GM23338 (cell line): ENCODE data around the gene SLC35A4. TPM values are rescaled to one million over a fixed set of nuclear protein-coding genes. Genes with fewer than 3 reads are reported as not detected.

Experiments used
- ATAC-seq: fragments of 200-7000 bp; cut with Tn5 transposase; 3 replicates; pipeline ENCODE4 v1.9.1; 2020
- DNase-seq: peaks from one replicate; pipeline ENCODE4 v3.0.0-alpha.2; 2015; ENCODE audit warnings: low spot score
- H2AFZ ChIP-seq: fragments of 200-600 bp; sonication (generic); 2 replicates; pipeline ENCODE4 v1.8.0; 2016; ENCODE audit warnings: antibody characterized with exemption, mild to moderate bottlenecking, moderate library complexity
- H3F3A ChIP-seq: fragments of 200-600 bp; sonication (generic); replicated peaks from 2 replicates; pipeline ENCODE4 v1.8.0; 2017; ENCODE audit warnings: antibody characterized with exemption, mixed run types, low read depth
- H3K27ac ChIP-seq: fragments of 200-600 bp; sonication (generic); 2 replicates; pipeline ENCODE4 v1.6.1; 2016; ENCODE audit warnings: low read depth
- H3K27me3 ChIP-seq: fragments of 200-600 bp; sonication (generic); 2 replicates; pipeline ENCODE4 v1.8.0; 2016; ENCODE audit warnings: mild to moderate bottlenecking, mixed run types, moderate library complexity; ENCODE audit not compliant: insufficient read depth
- H3K36me3 ChIP-seq: fragments of 200-600 bp; sonication (generic); 2 replicates; pipeline ENCODE4 v1.8.0; 2016; ENCODE audit warnings: mild to moderate bottlenecking; ENCODE audit not compliant: insufficient read depth
- H3K4me1 ChIP-seq: fragments of 200-600 bp; sonication (generic); 2 replicates; pipeline ENCODE4 v1.8.0; 2016; ENCODE audit warnings: mild to moderate bottlenecking, moderate library complexity; ENCODE audit not compliant: insufficient read depth
- H3K4me2 ChIP-seq: fragments of 200-600 bp; sonication (generic); 2 replicates; pipeline ENCODE4 v1.7.1; 2017; ENCODE audit warnings: mixed run types
- H3K4me3 ChIP-seq: fragments of 200-600 bp; sonication (generic); 2 replicates; pipeline ENCODE4 v1.6.1; 2016; ENCODE audit warnings: mixed run types
- H3K79me2 ChIP-seq: fragments of 200-600 bp; sonication (generic); replicated peaks from 2 replicates; pipeline ENCODE4 v1.8.0; 2017; ENCODE audit warnings: mild to moderate bottlenecking; ENCODE audit not compliant: insufficient read depth
- H3K9me2 ChIP-seq: fragments of 200-600 bp; sonication (generic); 2 replicates; pipeline ENCODE4 v1.8.0; 2017; ENCODE audit not compliant: insufficient read depth
- H4K20me1 ChIP-seq: fragments of 200-600 bp; sonication (generic); replicated peaks from 2 replicates; pipeline ENCODE4 v1.8.0; 2017; ENCODE audit warnings: mild to moderate bottlenecking; ENCODE audit not compliant: insufficient read depth
- H3K27ac Mint-ChIP-seq: 2 replicates; pipeline ENCODE4 v1.8.0; 2020; ENCODE audit warnings: inconsistent platforms, mild to moderate bottlenecking, moderate library complexity, mixed read lengths
- H3K27me3 Mint-ChIP-seq: 3 replicates; pipeline ENCODE4 v1.8.0; 2022; ENCODE audit warnings: low read depth, mild to moderate bottlenecking, moderate library complexity, mixed read lengths, inconsistent platforms; ENCODE audit not compliant: insufficient read depth, poor library complexity
- H3K36me3 Mint-ChIP-seq: 3 replicates; pipeline ENCODE4 v1.8.0; 2021; ENCODE audit warnings: low read depth, mild to moderate bottlenecking, inconsistent platforms, moderate library complexity, mixed read lengths
- H3K4me1 Mint-ChIP-seq: 3 replicates; pipeline ENCODE4 v1.8.0; 2020; ENCODE audit warnings: mild to moderate bottlenecking, inconsistent platforms, mixed read lengths
- H3K4me3 Mint-ChIP-seq: 3 replicates; pipeline ENCODE4 v1.8.0; 2021; ENCODE audit warnings: moderate library complexity, mild to moderate bottlenecking, inconsistent platforms, mixed read lengths
- H3K9me3 Mint-ChIP-seq: 3 replicates; pipeline ENCODE4 v1.8.0; 2020; ENCODE audit warnings: moderate library complexity, mild to moderate bottlenecking, inconsistent platforms, mixed read lengths
- CREB1 ChIP-seq: fragments of 250-450 bp; sonication (Bioruptor Pico); IDR thresholded peaks from 2 replicates; pipeline ENCODE4 v1.5.0; 2020; ENCODE audit warnings: low read depth, mild to moderate bottlenecking, moderate library complexity
- ETS1 ChIP-seq: IDR thresholded peaks from 2 replicates; pipeline ENCODE4 v1.6.1; 2016; ENCODE audit warnings: antibody characterized with exemption
- POLR2AphosphoS5 ChIP-seq: IDR thresholded peaks from 2 replicates; pipeline ENCODE4 v1.6.1; 2016; ENCODE audit warnings: antibody characterized with exemption, low read depth
- REST ChIP-seq: IDR thresholded peaks from one replicate; pipeline ENCODE4 v1.6.1; 2018; ENCODE audit warnings: antibody characterized with exemption; ENCODE audit not compliant: unreplicated experiment
- STAT1 ChIP-seq: IDR thresholded peaks from one replicate; pipeline ENCODE4 v1.6.1; 2016; ENCODE audit warnings: antibody characterized with exemption; ENCODE audit not compliant: unreplicated experiment
- ZNF462 ChIP-seq: fragments of 250-450 bp; sonication (Bioruptor Pico); IDR thresholded peaks from 2 replicates; pipeline ENCODE4 v1.5.0; 2020; ENCODE audit warnings: mild to moderate bottlenecking, moderate library complexity
- polyA plus RNA-seq: library from polyadenylated mRNA; unstranded; fragments of >200 nt; fragmentation: Nextera tagmentation; extraction: Ambion mirVana; gene quantifications from 2 replicates; pipeline ENCODE4 v1.2.1, GENCODE V29; 2016
- total RNA-seq: library from RNA; depleted of rRNA; stranded (reverse); fragments of >200 nt; shearing (Covaris generic); gene quantifications from 2 replicates; pipeline ENCODE4 v1.2.3, GENCODE V29; 2014

Gene SLC35A4
- total and polyA plus RNA-seq, 2 experiments from 2014 or later: 17.7 to 39.1 TPM

- DNase-seq: peak; percentile 95
- Histone ChIP-seq H3K4me3 (peak within 1 kb of the TSS; percentile 80), H3K27ac (peak within 1 kb of the TSS; percentile 93), H3K79me2 (peaks cover 46% of the 10 kb centered on the region), H2AFZ (peak within 1 kb of the TSS; percentile 53), H3K9me2 (no peaks in the 10 kb centered on the region; the same call in 1 of the 2 replicates), H4K20me1 (peaks cover under 1% of the 10 kb centered on the region; the same call in 1 of the 2 replicates), H3K4me2 (peak within 1 kb of the TSS; percentile 85), H3F3A (0 out of 2 replicates have a peak, but pooled peaks cover 2% of the 10 kb centered on the region), H3K27me3 (no peaks in the 10 kb centered on the region), H3K36me3 (0 out of 2 replicates have a peak, but pooled peaks cover under 1% of the 10 kb centered on the region), H3K4me1 (peaks cover 18% of the 10 kb centered on the region)
- Mint-ChIP-seq H3K36me3 (peaks cover 22% of the 10 kb centered on the region), H3K4me3 (peak within 1 kb of the TSS; percentile 80), H3K9me3 (no peaks in the 10 kb centered on the region; the same call in 2 of the 3 replicates), H3K4me1 (peaks cover 21% of the 10 kb centered on the region), H3K27ac (peak within 1 kb of the TSS; percentile 93), H3K27me3 (peaks cover 17% of the 10 kb centered on the region)
- ATAC-seq: peak; percentile 97
- TF ChIP-seq CREB1 (CRISPR knock-in tag) (peak; percentile 91), REST (no peak), ETS1 (peak; percentile 83), POLR2AphosphoS5 (peak; percentile 97), STAT1 (no peak), ZNF462 (CRISPR knock-in tag) (peak; percentile 11; the same call in 1 of the 2 replicates)
Measured at GRCh38 chr5:140557136-140557805, 7.4 kb upstream of the SLC35A4 start, which contains the start of gene SRA1. Gene SRA1, minus strand, starts transcription at chr5:140557473. Its CDS starts 21 bp downstream, at chr5:140557452.
